Measurements from ENCODE around the gene RAB4B.
"Not testable (repeated sequence)": the region's sequence is repeated elsewhere in the genome, so short reads cannot be mapped to it uniquely, and the experiment has no call there.

RAB4B gene

DNA sequence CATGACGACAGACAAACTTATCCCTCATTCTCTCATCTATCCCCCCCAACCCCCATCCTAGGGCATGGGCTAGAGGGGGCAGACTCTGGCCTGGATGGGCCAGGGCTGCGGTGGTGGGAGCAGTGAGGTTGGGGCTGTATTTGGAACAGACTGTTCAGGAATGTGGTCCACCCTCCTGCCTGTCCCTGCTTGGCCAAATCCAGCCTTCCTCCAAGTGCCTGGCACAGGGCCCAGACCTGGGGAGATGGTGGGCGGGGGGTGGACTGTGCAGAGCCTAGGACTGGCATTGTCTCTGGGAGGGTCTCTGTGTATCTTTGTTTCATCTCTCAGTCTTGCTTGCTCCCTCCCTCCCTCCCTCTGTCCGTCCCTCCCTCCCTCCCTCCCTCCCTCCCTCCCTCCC lies 35.1 kb downstream of the RAB4B start:
- CTCF ChIA-PET = interaction anchor here (1.0 to 1.5 kb wide), 2 partner anchors 11 to 150 kb away, joined by 3 to 4 read pairs; no protein-coding TSS in a partner anchor
- POLR2A ChIA-PET = no interaction called here
- no peak overlapping the region for H3K4me3 ChIP-seq (ENCODE audit: low read depth, low read length)
- TF ChIP-seq, protein P1, sequence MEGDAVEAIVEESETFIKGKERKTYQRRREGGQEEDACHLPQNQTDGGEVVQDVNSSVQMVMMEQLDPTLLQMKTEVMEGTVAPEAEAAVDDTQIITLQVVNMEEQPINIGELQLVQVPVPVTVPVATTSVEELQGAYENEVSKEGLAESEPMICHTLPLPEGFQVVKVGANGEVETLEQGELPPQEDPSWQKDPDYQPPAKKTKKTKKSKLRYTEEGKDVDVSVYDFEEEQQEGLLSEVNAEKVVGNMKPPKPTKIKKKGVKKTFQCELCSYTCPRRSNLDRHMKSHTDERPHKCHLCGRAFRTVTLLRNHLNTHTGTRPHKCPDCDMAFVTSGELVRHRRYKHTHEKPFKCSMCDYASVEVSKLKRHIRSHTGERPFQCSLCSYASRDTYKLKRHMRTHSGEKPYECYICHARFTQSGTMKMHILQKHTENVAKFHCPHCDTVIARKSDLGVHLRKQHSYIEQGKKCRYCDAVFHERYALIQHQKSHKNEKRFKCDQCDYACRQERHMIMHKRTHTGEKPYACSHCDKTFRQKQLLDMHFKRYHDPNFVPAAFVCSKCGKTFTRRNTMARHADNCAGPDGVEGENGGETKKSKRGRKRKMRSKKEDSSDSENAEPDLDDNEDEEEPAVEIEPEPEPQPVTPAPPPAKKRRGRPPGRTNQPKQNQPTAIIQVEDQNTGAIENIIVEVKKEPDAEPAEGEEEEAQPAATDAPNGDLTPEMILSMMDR (IDR thresholded peaks at IDR 0.05; ENCODE audit: insufficient read depth, low read length, missing control alignments) = no peak
- no peak for DNase-seq (ENCODE audit: low read depth, low spot score)

DNA sequence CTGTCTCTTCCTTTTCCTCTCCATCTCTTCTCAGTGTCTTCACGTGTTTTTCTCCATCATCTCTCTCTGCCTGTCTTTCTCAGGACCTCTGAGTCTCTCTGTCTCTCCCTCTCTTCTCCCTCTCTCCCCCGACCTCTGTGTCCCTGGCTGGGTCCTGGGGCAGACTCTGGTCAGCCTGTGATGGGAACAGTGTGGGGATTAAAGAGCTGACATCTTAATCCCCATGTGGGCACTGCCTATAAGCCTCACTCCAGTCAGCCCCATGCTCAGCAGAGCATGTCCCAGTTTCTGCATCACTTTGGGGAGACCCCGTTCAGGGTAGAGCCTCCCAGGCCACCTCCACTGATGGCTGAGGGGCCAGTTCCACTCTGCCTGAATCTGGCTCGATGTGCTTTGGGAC lies 37.2 kb downstream of the RAB4B start:
- ChIA-PET CTCF (no interaction called here), POLR2A (no interaction called here)
- TF ChIP-seq, protein P1 (IDR thresholded peaks at IDR 0.05; ENCODE audit: insufficient read depth, low read length, missing control alignments) = no peak
- H3K4me3 ChIP-seq (ENCODE audit: low read depth, low read length) = no peak overlapping the region
- no peak for DNase-seq (ENCODE audit: low read depth, low spot score)

DNA sequence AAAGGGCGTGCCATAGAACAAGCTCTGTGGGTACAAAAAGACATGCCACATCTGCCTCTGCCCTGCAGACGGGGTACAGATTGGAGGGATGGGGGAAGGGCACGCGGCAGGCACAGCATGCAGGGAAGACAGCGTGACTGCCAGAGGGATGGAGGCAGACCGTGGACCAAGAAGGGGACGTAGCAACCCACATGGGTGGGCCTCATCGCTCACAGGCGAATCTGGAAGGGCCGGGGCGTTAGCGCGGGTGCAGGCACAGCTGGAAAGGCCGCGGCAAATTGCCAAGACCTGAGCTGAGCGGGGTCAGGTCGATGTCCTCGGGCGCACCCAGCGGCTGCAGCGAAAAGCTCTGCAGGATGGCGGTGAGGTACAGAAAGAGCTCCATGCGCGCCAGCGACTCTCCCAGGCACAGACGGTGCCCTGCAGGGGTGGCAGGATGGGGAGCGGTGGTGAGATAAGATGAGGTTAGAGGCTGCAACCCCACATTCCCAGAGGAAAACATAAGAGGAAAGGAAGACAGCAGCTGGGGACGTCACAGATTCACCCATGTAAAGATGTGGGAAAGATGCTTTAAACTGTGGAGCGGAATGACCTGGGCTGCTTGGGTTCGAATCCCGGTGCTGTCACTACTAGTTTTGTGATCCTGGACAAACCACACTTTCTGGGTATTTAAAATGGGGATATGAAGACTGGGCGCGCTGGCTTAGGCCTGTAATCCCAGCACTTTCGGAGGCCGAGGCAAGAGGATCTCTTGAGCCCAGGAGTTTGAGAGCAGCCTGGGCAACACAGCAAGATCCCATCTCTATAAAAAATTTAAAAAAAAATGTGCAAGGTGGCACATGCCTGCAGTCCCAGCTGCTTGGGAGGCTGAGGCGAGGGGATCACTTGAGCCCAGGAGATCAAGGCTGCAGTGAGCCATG lies 40.7 kb downstream of the RAB4B start:
- DNase-seq (ENCODE audit: low read depth, low spot score); POLR2A ChIA-PET: not testable (repeated sequence)
- TF ChIP-seq, protein P1 (IDR thresholded peaks at IDR 0.05; ENCODE audit: insufficient read depth, low read length, missing control alignments) = peak; percentile 27
- CTCF ChIA-PET = interaction anchor here (0.6 to 3.1 kb wide), 11 partner anchors 9 to 677 kb away, joined by 3 to 45 read pairs (median 4); partner anchors contain the start of gene RAB4B
- H3K4me3 ChIP-seq (ENCODE audit: low read depth, low read length) = peak overlapping the region; percentile 44

DNA sequence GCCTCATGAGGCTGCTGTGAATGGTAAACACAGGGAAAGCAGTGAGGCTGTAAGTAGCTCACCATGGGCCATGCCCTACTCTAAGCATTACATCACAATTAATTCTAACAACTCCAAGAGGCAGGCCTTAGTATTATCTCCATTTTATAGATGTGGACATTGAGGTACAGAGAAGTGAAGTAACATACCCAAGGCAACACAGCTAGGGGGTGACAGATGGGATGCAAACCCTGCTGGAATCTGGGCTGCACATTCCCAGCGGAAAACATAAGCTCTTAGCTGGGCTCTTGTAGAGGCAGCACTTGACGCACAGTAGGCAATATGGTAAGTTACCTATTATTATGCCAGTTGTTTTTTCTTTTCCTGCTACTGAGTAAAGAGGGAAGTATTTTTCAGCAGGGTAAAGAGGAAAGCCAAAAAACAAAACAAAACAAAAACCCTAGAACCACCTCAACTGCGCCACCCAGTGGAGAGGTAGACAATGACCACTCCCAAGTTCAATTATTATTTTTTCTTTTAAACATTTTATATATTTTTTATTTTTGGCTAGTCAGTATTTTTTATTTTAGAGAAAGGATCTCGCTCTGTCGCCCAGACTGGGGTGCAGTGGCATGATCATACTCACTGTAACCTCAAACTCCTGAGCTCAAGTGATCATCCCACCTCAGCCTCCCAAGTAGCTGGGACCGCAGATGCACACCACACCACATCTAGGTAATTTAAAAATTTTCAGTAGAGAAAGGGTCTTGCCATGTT lies 41.6 kb downstream of the RAB4B start:
- TF ChIP-seq, protein P1 (IDR thresholded peaks at IDR 0.05; ENCODE audit: insufficient read depth, low read length, missing control alignments) = peak; percentile 51
- POLR2A ChIA-PET = interaction anchor here (1.2 kb wide), 1 partner anchor 13 kb away, joined by 4 read pairs; no protein-coding TSS in a partner anchor
- CTCF ChIA-PET = interaction anchor here (0.6 to 3.1 kb wide), 17 partner anchors 8 to 678 kb away, joined by 3 to 45 read pairs (median 4); partner anchors contain the start of gene RAB4B
- H3K4me3 ChIP-seq (ENCODE audit: low read depth, low read length); DNase-seq (ENCODE audit: low read depth, low spot score): not testable (repeated sequence)

DNA sequence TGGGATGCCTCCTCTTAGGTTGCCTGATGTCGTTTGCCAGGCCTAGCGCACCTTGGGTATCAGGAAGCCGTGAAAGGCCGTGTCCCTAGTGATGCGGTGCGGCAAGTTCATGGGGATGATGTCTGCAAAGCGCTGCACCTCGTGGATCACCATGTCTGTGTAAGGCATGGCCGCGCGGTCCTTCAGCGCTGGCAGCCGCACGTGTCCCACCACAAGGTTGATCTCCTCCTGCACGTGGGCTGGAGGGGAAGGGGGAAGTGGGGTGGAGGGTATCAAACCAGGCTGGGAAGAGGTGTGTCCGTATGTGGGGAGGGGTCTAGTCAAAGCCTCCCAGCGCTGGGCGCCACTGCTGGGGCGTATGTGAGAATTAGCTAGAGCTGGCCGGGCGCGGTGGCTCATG lies 44.1 kb downstream of the RAB4B start:
- TF ChIP-seq, protein P1 (IDR thresholded peaks at IDR 0.05; ENCODE audit: insufficient read depth, low read length, missing control alignments) = no peak
- ChIA-PET POLR2A (no interaction called here), CTCF (interaction anchor here (0.9 kb wide), 1 partner anchor 161 kb away, joined by 3 read pairs; no protein-coding TSS in a partner anchor)
- H3K4me3 ChIP-seq (ENCODE audit: low read depth, low read length) = no peak overlapping the region
- DNase-seq (ENCODE audit: low read depth, low spot score) = no peak

DNA sequence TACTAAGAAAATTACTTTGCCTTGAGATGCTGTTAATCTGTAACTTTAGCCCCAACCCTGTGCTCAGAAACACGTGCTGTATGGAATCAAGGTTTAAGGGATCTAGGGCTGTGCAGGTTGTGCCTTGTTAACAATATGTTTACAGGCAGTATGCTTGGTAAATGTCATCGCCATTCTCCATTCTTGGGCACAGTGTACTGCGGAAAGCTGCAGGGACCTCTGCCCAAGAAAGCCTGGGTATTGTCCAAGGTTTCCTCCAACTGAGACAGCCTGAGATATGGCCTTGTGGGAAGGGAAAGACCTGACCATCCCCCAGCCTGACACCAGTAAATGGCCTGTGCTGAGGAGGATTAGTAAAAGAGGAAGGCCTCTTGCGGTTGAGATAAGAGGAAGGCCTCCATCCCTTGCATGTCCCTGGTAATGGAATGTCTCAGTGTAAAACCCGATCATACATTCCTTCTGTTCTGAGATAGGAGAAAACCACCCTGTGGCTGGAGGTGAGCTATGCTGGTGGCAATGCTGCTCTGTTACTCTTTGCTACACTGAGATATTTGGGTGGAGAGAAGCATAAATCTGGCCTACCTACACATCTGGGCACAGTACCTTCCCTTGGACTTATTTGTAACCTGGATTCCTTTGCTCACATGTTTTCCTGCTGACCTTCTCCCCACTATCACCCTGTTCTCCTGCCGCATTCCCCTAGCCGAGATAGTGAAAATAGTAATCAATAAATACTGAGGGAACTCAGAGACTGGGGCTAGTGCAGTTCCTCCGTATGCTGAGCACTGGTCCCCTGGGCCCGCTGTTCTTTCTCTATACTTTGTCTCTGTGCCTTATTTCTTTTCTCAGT lies 44.9 kb downstream of the RAB4B start:
- DNase-seq (ENCODE audit: low read depth, low spot score); POLR2A ChIA-PET; H3K4me3 ChIP-seq (ENCODE audit: low read depth, low read length): not testable (repeated sequence)
- CTCF ChIA-PET = interaction anchor here (0.9 to 2.2 kb wide), 3 partner anchors 16 to 162 kb away, joined by 3 to 9 read pairs (median 3); no protein-coding TSS in a partner anchor

DNA sequence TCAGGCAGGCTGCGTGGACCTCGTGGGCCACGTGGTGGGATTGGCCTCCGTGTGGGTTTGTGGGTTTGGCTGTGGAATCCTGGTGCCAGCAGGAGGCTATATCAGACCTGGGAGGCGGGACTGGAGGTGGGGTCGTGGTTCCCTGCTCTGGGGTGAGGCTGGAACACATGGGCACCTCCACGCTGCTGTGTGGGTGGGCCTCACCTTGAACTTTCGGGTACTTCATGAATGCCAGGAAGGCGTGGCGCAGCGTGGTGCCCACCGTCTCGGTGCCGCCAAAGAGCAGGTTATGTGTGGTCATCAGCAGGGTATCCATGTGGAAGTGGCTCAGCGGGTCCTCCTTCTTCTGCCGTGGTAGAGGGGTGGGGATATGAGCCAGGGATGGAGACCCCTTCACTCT lies 46.9 kb downstream of the RAB4B start:
- DNase-seq (ENCODE audit: low read depth, low spot score); CTCF ChIA-PET; POLR2A ChIA-PET; H3K4me3 ChIP-seq (ENCODE audit: low read depth, low read length): not testable (repeated sequence)

DNA sequence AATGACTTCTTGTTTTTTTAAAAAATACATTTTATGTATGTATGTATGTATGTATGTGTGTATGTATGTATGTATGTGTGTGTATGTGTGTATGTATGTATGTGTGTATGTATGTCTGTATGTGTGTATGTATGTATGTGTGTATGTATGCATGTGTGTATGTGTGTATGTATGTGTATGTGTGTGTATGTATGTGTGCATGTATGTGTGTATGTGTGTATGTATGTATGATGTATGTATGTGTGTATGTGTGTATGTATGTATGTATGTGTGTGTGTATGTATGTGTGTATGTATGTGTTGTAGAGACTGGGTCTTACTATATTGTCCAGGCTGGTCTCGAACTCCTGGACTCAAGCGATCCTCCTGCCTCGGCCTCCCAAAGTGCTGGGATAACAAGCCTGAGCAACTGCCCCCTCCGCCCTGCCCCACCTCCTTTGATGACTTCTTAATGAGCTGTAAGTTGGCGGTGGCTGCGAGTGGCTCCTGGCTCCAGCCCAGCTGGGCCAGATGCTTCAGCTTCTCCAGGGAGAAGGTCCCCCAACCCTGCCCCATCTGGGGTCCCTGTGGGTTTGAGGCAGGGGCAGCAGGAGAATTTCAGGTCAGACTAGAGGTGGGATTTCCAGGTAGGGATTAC lies 47.5 kb downstream of the RAB4B start:
- POLR2A ChIA-PET; DNase-seq (ENCODE audit: low read depth, low spot score); CTCF ChIA-PET; H3K4me3 ChIP-seq (ENCODE audit: low read depth, low read length): not testable (repeated sequence)

DNA sequence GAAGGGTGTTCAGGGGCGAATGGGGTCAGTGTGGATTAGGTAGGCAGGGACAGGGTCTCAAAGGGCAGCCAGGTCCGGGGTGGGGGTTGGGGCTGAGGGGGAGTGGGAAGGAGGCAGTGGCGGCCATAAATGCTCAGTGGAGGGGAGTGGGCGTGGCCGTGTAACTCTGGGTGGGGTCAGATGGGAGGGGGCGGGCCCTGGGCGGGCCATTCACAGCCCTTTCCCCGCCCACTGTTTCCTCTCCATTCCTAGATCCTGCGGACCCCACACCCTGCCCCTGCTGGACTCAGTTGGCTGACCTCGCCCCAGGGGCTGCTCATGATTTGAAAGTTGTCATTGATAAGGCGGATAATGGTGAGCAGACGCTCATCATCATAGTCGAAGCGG lies 48.3 kb downstream of the RAB4B start:
- CTCF ChIA-PET; H3K4me3 ChIP-seq (ENCODE audit: low read depth, low read length); POLR2A ChIA-PET; DNase-seq (ENCODE audit: low read depth, low spot score): not testable (repeated sequence)
